ENCODE measurements around the gene KRT1.
"Not testable (repeated sequence)": the region's sequence is repeated elsewhere in the genome, so short reads cannot be mapped to it uniquely, and the experiment has no call there.

The KRT1 gene

DNA sequence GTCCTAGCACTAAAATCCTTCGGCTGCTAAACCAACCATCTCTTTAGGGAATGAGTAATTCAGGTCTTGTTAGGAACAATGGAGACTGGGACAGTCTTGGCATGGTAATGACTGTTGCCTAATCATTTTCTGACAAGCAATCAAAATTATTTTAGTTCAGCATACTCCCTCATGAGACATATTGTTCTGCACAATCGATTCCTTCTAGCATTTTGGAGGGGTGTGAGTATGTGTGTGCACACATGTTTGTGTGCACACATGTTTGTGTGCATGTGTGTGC lies 2.1 kb upstream of the KRT1 start:
- DNase-seq (no peak), ATAC-seq (no peak)

DNA sequence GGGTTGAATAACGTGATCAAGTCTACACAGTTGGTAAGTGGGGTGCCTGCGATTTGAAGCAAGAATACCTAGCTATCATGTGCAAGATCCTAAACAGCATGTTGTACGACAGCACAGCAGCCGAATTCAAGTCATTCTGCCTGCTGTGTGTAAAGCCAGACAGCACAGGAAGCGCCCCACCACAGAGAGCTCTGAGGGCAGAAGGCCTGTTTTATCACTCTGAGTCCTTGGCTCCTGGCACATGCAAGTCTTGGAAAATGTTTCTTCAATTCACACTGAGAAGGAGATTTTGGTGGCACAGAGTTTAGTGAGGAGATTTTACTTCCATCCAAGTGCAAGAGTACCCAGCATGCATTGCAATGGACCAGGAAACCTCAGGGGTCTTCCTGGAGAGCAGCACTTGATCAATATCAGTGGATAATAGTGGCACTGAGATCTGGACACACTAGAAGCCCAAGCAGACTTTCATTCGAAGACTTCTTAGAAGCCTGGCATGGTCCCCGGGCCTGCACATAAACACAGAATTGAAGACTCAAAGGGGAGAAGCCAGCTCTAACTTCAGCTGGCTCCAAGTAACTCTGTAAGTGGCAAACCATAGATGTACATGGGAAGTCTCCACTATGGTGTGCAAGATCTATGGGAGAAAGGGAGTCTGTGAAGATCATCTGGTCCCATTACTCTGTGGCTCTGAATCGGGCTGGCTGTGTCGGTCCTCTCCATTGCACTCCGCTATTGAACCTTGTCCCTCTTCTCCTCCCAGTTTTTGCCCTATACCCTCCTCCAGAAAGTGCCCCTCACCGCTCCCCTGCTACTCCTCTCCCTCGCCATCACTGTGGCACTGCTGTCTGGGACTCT lies 1.5 kb upstream of the KRT1 start:
- ATAC-seq: peak; percentile 70
- DNase-seq: peak; percentile 23

DNA sequence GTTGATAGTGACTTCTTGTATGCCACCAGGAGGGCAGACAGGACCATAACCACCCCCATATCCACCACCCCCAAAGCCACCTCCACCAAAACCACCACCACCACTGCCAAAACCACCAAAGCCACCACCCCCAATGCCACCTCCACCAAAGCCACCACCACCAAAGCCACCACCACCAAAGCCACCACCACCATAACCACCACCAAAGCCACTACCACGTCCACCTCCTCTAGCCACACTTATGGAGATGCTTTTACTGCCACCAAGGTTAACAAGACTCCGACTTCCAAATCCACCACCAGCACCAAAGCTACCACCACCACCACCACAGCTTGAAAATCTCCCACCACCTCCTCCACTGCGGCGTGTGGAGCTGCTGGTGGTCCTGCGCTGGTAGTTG lies 332 bp downstream of the KRT1 start:
- DNase-seq: no peak
- ATAC-seq: no peak

DNA sequence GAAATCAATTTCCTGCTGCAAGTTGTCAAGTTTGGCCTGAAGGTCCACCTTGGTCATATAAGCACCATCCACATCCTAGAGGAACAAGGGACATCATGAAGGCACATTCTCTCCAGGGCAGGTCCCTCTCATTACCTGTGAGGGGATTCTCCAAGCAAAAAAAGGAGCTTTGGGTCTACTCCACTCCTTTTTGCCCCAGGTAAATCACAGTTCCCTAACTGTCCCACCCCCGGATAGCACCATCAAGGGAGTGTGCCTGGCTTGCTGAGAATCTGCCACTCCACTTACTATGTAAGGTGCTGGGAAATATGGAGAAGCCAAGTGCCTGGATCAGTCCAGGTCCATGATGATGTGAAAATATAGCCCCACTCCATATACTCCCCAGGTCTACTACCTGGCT lies 2.5 kb downstream of the KRT1 start:
- DNase-seq: no peak

DNA sequence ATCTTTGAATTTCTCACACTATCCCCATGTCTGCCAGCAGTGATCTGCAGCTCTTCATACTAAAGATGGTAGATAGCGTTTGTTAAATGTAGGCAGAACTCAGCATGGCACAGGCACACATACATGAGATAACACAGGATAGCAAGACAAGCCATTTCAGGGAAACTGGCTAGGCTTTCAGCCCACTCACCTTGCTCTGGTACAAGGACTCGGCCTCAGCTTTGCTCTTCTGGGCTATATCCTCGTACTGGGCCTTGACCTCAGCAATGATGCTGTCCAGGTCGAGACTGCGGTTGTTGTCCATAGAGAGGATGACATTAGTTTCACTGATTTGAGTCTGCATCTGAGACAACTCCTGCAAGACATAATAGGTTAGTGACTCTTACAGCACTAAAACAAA lies 3.1 kb downstream of the KRT1 start:
- ATAC-seq (no peak), DNase-seq (no peak)

More for the DNA sequence above, 2.5 kb downstream of the KRT1 start:
- no peak for ATAC-seq

DNA sequence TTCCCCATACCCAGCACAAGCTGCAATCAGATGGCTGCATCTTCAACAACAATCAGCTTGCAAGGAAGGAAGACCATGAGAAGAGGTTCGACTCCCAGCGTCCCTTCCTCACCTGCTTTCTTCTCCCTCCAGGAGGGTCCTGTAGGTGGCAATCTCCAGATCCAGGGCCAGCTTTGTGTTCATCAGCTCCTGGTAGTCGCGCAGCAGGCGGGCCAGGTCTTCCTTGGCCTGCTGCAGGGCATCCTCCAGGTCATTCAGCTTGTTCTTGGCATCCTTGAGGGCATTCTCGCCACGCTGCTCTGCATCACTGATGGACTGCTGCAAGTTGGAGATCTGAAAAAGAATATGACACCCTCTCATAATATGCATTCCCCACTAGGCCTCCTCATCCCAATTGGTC lies 4.0 kb downstream of the KRT1 start:
- DNase-seq (no peak), ATAC-seq (no peak)

DNA sequence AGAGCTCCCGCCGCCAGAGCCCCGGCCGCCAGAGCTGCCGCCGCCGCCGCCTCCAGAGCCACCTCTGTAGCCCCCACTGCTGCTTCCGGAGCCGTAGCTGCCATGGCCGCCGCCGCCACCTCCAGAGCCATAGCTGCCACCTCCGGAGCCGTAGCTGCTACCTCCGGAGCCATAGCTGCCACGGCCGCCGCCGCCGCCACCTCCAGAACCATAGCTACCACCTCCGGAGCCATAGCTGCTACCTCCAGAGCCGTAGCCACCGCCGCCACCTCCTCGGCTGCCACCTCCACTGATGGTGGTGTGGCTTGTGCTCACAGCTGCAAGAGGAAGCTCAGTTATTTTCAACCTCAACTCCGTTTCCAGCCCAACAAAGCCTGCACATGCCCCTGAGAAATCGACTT lies 4.9 kb downstream of the KRT1 start:
- peak; percentile 13 for ATAC-seq
- no peak for DNase-seq

DNA sequence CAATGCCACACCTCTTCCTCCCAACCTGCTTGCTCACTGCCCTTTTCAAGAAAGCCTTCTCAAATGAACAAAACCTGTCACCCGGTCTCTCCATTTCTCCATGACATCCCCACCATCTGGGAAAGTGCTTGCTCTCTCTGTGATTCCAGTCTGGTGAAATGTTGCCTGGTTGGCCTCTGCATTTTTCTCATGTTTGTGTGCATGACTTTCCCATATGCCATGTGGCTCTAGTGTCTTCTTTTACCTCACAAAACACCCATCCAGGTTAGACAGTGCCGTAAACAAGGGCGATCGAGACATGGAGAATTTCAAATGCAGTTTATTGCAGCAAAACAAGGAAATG lies 5.8 kb downstream of the KRT1 start:
- ATAC-seq (no peak), DNase-seq (no peak)

DNA sequence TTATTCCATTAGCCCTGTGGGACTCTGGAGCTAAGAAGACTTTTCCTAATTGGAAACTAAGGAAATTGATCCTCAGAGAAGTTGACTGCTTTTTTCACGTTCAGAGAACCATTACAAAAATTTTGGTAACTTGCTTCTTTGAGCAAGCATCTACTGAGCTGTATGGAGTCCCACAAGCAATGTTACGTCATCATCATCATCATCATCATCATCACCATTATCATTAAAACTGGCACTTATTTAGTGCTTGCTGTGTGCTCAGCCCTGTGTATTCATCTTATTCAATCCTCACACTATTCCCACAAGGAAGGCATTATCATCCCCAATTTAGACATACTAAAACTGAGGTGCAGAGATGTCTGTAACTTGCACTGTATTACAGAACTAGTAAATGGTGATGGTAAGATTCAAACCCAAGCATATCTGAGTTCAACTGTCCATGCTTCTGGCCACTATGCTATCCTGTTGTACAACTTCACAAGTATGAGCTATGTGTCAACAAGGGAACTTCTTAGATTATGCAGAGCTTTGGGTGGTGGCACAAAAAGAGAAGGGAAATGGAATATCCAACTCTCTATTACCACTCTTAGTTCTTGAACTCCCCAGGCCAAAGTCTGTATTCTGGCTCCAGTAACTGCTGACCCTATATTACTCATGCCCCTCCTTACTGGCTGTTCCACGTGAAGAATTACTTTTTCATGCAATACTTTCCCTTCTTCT lies 6.3 kb downstream of the KRT1 start:
- no peak for DNase-seq
- ATAC-seq: no peak

DNA sequence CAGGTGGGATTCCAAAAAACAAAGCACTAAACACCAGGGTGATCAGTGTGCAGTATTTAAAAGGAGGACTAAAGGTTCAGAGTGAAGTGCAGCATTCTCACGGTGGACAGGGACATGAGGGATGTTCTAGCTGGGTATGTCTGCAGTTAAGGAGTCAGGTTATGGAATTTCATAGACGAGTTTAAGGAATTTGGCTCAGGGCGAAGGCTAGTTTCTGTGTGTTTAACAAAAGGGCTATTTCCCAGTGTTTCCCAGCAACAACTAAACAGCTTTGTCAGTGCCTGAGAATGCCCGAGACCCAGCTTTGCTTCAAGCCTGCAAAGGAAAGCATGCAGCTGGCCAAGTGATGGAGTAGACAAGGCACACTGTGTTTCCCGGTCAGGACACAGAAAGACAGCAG lies 7.0 kb downstream of the KRT1 start:
- ATAC-seq: no peak
- DNase-seq: no peak

DNA sequence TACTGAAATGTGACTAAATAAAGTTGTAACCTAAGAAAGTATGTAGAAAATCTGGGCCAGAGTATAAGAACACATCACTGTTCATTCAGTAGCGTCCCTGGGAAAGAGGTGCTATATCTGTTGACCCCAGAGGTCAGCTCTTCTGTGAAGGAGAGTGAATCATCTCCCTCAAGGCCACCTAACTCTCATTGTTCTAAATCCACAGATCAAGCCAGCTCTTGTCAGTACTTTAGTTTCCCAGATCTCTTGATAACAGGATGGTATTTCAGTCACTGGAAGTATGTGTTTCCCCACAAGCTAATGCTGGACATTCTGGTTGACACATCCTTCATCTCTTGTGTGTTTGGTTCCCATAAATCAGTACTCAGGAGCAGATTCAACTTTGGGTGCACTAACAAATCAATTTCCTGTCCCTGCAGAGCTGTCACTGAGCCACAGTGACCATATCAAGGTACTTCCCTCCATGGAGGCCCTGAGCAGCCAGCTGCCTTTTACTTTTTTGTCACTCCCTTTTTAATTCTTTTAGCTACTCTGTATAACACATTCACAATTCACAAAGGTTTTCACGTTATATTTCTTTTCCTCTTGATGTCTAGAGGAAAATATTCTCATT lies 7.8 kb downstream of the KRT1 start:
- no peak for DNase-seq
- no peak for ATAC-seq

DNA sequence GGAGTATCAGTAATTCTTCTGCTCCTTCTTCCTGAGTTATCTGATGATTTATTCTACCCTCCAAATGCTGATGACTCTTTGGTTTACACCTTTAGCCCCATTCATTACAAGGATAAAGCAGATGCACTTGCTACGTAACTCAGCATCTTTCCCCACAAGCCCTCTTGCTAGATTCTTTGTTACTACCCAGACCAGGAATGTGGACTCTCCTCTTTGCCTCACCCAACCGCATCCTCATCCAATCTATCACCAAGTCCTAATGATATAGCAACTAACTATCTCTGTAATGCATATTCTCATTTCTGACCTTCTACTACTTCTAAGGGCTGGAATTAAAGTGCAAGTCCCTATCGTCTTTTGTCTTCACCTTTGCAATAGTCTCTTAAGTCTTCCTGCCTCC lies 9.2 kb downstream of the KRT1 start:
- ATAC-seq: no peak

DNA sequence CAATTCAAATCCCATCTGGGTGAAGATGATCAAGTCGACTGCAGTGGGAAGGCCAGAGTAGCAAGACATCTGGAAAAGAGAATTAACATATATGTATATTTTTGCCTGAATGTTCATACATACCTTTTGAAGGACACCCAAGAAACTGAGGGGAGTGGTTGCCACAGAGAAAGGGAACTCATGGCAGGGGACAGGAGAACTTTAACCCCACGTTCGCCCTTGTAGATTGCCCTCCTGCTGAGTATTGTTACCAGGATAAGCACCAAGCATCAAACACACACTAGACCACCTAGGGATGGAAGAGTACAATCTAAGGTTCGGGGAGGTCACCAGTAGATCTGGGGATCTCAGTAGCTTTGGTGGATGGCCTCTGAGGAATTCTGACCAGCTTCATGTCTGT lies 9.7 kb downstream of the KRT1 start:
- no peak for ATAC-seq
- DNase-seq: no peak

More for the DNA sequence above, 9.2 kb downstream of the KRT1 start:
- no peak for DNase-seq

DNA sequence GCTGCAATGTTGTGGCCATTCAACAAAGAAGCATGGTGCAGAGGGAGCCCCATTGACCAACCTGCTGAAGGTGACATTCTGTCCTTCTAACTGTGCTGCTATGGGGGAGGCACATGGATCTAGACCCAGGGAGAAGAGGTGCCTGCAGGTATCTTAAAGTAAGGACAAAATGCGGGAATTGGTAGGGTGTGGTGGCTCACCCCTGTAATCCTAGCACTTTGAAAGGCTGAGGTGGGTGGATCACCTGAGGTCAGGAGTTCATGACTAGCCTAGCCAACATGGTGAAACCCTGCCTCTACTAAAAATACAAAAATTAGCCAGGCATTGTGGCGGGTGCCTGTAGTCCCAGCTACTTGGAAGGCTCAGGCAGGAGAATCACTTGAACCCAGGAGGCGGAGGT lies 10.3 kb downstream of the KRT1 start:
- not testable (repeated sequence) for DNase-seq, ATAC-seq

DNA sequence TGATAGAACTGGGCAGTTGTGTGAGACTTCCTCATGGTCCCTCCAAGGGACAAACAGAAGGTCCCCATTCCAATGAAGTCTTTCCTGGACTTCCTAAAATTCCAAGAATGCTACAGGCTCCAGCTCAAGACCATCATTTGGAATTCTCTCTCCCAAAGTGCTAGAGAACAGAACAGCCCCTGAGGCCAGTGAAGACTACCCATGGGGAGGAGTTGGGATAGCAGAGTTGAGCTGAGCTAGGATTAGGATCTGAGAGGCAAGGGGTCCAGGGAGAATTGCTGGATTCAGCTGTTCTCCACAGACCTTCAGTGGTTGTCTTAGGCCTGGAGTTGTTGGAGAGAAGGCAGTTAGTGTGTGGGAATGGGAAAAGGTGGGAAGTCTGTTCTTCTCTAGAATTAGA lies 10.8 kb downstream of the KRT1 start:
- ATAC-seq: no peak
- no peak for DNase-seq

DNA sequence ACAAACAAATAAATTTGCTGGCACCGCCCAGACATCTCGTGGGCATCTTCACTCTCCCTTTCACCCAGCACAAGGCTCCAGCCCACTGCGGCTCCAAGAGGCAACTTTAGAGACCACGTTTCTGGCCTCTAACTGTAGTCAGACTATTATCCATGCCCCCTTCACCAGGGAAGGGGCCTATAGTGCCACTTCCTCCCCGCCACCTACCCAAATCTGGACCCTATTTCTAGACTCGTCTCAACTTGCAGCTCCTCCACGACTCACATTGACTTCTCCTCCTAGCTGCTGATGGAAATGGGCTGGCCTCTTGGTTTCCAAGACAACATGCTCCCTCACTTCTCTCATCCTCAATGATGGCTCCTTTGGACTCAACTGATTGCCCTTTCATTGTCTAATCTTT lies 12.3 kb downstream of the KRT1 start:
- DNase-seq (no peak), ATAC-seq (no peak)

DNA sequence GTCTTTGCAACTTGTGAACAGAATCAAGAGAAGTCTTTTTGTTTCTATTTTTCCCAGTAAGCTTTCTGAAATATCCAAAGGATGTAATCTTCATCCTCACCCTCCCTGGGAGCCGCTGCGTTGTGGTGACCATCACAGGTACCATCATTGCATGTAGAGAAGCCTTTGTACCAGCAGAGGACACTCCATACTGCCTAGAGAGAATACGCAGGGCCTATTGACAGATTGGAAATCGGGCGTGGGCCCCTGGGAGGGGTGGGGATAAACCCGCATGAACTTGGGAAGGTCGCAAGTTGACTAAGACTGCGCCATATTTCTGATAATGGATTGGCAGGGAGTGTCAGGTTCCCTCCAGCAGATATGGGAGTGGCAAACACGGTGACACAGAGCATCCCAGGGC lies 12.7 kb downstream of the KRT1 start:
- ATAC-seq (no peak), DNase-seq (no peak)

DNA sequence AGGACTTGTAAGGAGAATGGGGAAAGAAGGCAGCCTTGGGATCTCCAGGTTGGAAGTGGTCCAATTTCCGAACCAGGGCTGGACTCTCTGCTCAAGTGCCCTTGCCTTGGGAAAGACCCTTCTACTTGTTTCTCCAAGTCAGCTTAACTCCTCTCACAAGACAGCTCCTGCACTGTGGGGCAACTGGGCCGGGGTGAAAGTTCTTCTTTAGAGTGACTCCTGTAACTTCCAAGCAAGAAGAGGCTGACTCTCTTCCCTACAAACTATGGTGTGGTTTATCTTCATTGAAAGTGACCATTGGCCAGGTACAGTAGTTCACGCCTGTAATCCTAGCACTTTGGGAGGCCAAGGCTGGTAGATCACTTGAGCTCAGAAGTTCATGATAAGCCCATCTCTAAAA lies 13.7 kb downstream of the KRT1 start:
- ATAC-seq (no peak), DNase-seq (no peak)

DNA sequence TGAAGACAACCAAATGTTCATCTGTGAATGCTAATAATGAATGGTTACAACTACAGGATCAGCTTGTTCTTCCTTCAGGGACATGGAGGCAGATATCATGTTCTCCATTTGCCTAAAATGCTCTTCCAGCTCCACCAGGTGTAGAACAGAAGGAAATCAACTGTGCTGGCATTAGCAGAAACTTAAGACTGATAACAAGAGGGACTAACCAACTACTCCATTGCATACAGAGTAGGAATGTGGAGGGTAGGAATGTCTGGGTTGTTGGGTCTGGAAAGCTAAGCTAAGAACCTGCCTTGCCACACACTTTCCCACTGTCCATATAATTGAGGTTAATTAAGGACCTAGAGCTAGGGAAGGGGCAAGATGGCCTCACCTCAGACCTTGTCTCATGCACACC lies 16.8 kb downstream of the KRT1 start:
- no peak for ATAC-seq
- no peak for DNase-seq

DNA sequence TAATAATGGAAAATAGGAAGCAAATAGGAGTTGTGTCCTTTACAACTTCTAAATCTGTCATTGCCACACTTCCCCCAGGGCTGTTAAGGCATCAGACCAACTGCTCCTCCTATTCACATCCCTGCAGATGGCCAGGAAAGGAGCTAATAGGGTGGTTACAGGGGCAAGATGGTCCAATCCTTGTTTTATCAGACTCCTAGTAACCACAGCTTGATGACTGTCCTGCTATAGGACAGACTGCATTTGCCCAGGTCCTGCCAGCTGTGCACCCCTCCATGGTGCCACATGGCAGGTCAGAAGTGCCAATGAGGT lies 17.3 kb downstream of the KRT1 start:
- no peak for DNase-seq
- no peak for ATAC-seq

DNA sequence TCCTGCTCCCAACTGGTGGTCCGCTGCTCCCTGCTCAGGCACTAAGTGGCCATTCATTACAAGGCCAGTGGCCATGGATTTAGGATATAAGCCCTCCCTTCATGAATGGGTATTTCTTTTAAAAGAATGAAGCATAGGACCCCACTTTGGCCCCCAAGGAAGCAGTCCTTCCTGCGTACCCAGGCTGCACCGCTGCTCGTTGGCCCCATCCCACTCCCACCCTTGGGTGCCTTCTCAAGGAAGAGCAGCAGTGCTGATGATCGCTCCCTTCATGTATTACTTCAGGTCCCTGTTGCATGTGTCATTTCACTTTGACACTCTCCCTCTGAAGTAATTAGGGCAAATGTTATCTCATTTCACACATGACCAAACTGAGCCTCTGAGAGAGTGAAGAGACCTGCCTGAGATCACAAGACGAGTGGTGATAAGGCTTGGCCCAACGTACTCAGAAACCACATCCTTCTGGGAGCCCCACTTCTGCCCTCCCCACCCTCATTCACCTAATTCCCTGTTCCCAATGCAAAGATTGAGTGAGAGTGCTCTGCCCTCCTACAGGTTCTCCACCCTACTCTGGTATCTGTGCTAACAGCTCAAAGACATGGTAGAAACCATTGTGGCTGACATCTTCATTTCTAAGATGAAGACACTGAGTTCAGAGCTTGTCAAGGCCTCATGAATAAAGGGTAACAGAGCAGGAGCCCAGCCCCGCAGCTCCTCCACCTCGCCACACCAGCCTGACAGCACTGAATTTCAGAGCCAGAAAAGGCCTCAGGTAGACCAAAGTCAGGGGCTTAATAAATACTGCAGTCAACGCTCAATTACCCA lies 17.9 kb downstream of the KRT1 start:
- DNase-seq: no peak
- no peak for ATAC-seq

DNA sequence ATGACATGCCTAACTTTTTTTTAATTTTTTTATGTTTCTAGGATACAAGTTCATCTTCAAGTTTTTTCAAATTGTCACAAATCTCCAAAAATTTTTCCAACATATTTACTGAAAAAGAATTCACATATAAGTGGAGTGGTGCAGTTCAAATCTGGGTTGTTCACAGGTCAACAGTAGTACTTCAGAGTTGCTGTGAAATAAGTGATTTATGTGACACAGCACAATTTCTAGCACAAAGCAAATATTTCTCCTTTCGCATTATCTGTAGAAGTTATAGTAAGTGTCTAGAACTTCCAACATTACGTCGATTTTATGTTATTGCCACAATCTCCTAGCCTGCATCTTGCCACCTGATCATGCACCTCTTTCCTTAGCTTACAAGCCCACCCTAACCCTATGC lies 18.5 kb downstream of the KRT1 start:
- ATAC-seq: no peak

DNA sequence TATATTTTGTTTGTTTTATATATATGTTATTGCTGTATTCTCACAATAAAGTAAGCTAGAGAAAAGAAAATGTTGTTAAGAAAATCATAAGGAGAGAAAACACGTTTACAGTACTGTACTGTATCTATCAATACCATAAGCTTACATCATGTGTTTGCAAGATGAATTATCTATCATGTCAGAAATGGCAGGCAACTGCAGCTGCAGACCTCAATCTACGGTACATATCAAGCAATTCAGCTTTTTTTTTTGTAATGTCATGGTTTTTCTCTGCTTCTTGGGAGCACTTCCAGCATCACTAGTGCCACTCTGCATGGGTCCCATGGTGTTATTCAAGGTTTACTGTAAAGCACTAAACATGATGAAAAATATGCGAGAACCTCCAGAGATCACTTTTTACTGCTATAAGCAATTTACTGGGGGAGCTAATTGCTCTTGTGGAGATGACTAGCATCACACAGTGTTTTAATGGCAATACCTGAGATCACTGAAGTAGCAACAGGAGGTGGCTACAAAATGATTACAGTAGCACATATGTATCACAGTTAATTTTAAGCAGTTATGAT lies 19.2 kb downstream of the KRT1 start:
- ATAC-seq (no peak), DNase-seq (no peak)

More for the DNA sequence above, 18.5 kb downstream of the KRT1 start:
- no peak for DNase-seq
